SH-SY5Y (cell line): ENCODE data around the gene E2F1.

Experiments
- GATA2 ChIP-seq: IDR thresholded peaks from 2 replicates; pipeline ENCODE4 v1.6.1; 2011; ENCODE audit warnings: mild to moderate bottlenecking, low read depth, low read length
- GATA3 ChIP-seq: IDR thresholded peaks from 2 replicates; pipeline ENCODE4 v1.6.1; 2011; ENCODE audit warnings: low read depth, mild to moderate bottlenecking, low read length, moderate library complexity

E2F1 gene

DNA sequence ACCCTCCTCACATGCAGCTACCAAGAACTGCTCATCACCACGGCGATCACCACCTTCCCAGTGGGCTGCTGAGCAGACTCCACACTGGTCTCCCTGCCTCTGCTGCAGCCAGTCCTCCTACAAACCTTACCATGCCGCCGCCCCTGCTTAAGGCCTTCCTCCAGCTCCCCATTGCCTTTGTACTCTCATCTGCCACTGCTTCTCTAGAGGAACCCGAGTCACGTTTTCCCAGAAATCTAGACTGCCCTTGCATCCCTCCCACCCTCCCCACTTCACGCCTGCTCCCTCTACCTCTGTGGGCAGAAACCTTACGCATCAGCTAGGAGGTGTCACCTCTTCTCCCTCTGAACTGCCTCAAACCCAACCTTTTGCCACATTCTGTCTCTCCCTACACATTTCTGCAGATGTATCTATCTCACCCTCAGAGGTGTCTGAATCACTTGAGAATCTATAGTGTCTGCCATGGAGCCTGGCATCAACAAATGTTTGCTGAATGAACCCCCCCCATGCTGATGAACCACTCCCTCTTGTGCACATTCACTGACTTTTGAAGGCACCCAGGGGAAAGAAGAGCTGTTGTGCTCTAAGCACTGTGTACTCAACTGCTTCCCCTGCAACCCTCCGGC is 4.3 kb downstream of the E2F1 start:
- TF ChIP-seq GATA3 (no peak), GATA2 (no peak)

DNA sequence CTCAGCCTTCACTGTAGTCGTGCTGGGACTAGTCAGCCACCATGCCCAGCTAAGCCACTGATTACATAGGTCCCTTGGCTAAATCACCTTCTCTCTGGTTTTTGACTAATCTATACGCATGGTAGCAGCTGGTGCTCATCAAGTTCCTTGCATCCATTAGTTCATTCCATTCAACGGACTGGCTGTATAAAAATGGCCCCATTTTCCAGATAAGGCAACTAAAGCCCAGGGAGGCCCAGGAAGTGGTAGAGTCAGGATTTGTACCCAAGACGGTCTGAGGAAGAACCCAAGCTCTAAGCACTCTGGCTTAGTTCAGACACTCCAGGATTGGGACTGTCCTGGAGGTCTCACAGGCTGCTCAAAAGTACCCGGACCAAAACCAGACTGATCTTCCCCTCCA is 4.9 kb downstream of the E2F1 start:
- TF ChIP-seq GATA2 = no peak
- no peak for TF ChIP-seq GATA3

DNA sequence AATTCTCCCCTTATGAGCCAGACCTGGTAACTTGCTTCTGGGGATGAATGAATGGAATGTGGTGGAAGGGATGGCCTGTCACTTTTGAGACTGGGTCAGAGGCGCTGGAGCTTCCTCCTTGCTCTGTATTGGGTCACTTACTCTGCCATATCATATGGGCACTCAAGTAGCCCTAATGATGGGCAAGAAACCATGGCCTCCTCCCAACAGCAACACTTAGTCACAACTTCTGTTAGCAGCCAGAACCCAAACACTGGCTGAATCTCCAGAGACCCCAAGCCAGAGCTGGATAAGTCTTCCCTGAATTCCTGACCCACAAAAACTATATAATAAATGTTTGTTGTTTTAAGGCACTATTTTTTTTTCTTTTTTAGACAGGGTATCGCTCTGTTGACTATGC is 5.5 kb downstream of the E2F1 start:
- TF ChIP-seq GATA3 = no peak
- no peak for TF ChIP-seq GATA2

DNA sequence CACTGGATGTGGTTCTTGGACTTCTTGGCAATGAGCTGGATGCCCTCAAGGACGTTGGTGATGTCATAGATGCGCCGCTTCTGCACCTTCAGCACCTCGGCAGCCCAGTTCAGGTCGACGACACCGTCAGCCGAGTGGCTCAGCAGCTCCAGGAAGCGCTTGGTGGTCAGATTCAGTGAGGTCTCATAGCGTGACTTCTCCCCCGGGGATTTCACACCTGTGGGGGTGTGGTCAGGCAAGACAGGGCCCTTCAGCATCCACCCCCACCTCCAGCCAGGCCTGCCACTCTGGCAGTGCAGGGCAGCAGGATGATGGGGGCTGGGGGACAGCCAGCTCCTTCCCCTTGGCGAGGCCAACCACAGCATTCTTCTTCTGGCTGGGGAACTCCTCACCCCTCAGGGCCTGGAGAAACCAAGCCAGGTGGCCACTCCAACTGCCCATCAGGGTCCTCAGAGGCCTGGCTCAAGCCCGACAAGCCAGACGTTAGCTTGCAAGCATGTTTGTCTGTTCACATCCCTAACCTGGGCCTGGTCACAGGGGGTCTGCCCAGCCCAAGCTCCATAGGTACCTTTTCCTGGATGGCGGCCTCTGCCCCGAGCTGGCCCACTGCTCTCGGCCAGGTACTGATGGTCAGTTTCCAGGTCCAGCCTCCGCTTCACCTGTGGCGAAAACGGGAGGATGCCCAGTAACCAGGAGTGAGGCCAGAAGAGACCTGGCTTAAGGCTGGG is 6.3 kb downstream of the E2F1 start:
- TF ChIP-seq GATA2 = no peak
- TF ChIP-seq GATA3 = no peak

DNA sequence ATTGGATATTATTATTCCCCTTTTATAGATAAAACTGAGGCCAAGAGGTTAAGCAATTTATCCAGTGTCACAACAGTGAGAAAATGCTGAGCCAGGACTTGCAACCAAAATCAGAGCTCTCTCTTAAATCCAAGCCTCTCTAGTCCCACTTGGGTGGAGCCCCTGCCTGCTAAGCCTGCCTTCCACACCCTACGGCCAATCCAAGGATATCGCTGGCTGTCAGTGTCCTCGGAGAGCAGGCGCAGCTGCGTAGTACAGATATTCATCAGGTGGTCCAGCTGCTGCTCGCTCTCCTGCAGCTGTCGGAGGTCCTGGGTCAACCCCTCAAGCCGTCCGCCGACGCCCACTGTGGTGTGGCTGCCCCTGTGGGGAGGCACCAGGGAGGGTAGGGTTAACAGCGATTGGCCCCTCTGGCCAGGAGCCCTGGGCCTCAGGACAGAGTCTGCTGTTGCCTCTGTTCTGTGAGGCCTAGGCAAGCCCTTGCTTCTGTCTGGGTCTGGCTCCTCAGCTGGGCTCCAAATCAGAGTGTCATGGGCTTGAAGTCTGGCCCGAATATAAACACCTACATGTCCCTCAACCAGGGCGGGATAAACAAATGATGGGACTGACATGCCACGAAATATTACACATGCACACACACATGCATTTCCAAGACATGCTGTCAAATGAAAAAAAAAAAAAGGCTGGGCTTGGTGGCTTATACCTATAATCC is 8.0 kb downstream of the E2F1 start:
- TF ChIP-seq GATA3 = no peak
- no peak for TF ChIP-seq GATA2

DNA sequence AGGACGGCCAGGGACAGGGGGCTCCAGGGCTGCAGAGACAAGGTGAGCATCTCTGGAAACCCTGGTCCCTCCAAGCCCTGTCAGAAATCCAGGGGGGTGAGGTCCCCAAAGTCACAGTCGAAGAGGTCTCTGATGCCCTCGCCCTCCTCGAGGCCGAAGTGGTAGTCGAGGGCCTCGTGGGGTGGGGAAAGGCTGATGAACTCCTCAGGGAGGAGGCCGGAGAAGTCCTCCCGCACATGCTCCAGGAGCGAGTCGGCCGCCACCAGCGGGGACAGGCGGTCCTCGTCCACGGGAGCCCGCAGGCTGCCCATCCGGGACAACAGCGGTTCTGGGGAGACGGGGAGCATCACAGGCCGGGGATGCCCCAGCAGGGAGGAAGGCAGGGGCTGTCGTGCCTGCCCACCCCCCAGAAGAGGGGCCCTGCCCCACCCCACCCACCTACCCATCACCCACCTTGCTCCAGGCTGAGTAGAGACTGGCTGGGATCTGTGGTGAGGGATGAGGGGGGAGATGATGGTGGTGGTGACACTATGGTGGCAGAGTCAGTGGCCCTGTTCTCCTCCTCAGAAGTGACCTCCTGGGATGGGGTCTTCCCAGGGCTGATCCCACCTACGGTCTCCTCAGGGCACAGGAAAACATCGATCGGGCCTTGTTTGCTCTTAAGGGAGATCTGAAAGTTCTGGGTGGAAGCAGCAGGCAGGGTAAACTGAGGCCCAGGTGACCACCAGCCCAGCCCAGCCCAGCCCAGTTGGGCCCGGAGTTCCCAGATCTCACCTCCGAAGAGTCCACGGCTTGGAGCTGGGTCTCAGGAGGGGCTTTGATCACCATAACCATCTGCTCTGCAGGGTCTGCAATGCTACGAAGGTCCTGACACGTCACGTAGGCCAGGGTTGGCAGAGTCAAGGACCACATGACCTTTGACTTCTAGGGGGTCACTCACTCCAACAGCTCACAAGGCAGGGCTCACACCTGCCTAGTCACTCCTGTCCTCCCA is 9.2 kb downstream of the E2F1 start:
- TF ChIP-seq GATA3 = no peak
- TF ChIP-seq GATA2 = no peak

DNA sequence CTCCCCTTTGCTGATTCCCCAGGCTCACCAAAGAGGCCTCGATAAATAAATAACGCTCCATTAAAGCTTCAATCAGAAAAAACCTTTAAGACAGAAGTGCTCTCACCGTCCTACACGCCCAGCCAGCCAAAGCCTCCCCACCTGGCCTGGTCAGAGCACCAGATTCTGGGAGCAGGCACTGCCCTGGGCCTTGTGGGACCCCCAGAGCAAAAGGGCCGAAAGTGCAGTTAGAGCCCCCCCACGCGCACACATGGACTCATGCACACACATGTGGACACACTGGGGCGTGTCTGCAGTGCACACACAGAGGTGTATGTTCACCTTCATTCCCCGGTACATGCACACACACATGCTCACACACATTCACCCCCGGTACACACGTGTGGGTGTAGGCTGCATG is 10.1 kb downstream of the E2F1 start:
- TF ChIP-seq GATA2 = no peak
- no peak for TF ChIP-seq GATA3

DNA sequence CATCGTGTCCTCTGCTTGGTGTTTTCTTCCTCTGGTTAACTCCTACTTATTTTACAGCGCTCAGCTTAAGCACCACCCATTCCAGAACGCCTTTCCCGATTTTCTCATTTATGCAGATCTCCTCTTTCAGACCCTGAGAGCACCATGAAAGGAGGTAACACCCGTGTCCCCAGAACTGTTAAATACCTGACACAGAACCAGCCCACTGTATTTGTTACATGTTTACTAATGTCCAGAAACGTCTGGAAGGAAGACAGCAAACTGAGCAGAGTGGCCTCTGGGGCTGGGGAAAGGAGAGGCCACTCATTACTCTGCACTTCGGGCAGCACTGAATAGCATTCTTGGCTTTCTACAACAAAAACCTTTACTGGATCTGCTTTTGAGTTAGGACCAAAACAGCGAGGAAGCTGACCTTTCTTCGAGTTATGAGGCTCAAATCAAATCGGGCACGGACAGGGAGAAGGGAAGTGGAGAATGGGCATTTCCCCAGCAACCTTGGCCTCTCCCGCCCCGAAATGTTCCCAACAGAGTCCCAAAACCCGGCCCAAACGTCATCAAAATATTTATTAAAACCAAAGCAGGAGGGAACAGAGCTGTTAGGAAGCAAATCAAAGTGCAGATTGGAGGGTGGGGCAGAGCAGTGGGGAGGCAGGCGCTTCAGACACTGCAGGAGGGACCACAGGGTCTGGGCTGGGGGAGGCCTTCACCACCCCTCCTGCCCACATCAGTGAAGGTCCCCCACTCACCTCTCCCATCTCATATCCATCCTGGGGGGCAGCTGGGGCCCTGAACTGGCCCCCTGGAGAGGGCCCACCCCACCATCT is 10.8 kb downstream of the E2F1 start:
- TF ChIP-seq GATA2 (no peak), GATA3 (no peak)

DNA sequence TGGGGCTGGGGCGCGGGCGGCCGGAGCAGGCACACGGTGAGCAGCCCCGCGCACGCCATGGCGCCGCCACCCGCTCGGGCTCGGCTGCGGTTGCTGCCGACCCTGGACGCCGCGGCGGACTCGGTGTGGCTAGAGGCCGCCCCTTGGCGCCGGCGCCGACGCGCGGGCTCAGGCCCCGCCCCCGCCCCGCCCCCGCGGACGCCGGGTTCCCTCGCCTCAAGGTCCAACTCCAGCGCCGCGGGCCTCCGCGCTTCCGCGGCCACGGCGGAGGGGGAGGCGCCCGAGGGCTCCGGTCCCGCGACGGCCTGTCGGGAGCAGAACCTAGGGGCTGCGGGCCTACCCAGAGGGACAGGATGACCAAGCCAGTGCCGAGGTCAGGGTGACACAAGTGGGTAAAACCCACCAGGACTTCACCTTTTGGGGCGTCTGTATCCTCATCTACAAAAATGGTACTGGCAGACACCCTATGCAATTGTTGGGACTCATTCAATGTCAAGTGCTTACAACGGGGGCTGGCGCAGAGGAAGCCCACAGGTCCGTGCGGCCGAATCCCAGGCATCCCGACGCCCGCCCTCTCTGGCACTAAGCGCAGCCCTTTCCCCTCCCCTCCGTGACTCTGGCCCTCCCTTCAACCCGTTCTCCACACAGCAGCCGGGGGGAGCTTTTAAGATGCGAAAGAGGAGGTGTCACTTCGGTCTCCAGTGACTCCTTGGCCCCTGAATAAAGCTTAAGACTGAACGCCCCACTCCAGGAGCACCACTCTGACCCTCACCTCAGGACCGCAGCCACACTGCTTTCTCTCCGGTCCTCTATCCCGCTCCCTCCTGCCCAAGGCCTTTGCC is 11.7 kb downstream of the E2F1 start, which contains the start of gene NECAB3:
Gene NECAB3, minus strand, starts transcription at position 135 of the 842 bp plus-strand sequence. Its CDS starts 76 bp downstream, at position 59.
- TF ChIP-seq GATA3 = no peak

DNA sequence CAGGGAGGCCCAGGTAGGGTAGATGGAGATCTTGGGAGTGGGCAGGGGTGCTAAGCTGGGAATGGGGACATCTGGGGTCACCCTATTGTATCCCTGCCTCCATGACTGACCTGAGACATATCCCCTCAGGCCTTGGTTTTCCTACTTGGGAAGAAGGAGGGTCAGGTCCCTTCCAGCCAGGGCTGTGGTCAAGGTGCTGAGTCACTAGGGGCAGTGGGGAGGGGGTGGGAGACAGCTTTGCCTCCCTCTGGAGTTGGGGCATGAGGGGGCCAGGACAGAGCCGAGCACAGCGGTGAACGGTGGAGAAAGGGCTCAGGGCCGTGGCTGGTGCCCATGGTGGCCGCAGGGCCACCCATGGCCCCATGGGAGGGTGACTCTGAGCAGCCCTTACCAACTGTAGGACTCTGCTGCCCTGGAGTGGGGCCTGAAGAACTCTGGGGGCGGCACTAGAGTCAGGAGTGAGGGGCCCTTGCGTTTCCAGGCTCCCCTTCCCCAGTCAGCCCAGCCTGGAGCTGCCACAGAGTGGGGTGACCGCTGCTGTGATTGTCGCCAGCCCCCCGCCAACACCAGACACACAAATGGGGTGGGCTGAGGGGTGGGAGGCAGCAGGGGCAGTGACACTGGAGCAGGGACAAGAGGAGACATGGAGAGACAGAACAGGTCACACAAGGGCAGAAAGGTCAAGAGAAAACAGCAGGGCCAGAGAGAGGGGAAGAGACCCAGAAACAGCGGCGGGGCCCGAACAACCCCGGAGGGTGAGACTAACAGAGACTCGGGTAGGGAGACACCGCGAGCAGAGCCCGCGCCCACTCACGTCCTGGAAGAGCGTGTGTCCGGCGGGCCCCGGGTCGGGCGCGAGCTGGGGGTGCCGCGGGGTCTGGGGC is 12.5 kb downstream of the E2F1 start:
- TF ChIP-seq GATA2 (no peak), GATA3 (no peak)

DNA sequence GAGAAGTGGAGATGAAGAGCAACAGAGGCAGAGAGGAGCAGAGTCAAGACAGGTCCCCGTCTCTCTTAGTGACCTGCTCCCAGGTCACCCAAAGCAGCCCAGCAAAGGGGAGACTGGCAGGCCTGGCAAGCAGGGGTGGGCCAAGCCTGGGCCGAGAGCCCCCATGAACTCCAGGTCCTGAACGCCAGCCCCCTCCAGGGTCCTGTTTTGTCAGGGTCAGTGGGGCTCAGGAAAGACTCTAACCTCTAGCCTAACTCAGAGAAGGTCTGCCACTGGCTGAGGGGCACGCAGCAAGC is 13.1 kb downstream of the E2F1 start:
- no peak for TF ChIP-seq GATA3
- TF ChIP-seq GATA2 = no peak

DNA sequence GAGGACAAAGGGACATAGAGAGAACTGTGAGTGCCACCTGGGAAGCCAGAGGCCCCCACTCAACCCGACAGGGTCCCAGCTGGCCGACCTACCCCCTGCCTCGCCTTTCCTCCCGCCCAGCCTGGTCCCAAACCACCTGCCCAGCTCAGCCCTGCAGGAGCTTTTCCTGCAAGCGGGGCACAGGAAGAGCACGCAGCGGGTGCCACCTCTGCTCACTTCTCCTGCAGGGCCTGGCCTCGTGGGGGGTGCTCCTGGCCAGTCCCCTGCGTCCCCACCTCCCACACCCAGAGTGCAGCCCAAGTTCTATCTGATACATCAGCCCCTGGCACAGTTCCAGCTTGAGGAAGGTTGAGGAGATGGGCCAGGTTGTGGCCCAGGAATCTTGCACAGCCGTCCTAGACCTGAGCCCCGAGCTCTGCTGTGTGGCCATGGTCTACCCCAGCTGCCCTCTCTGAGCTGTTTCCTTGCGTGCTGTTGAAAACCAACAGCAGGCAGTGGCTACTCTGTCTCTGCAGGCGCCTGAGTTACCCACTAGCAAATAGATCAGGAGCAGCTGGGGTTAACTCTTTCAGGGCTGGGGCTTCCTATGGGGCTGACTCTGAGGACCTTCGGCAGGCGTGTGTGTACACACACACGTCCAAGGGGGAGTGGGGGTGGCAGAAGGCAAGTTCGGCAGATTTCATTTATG is 13.6 kb downstream of the E2F1 start:
- no peak for TF ChIP-seq GATA3
- TF ChIP-seq GATA2 = no peak
